Embryonic facial prominence (tissue), 1 donor: ENCODE results near the gene NKX2-4.
"Not testable (repeated sequence)": the region's sequence is repeated elsewhere in the genome, so short reads cannot be mapped to it uniquely, and the experiment has no call there.

ENCODE experiments used
- DNase-seq: peaks from one replicate; pipeline ENCODE4 v3.0.0-alpha.2; 2016; ENCODE audit errors: extremely low spot score

The NKX2-4 gene

GRCh38 chr20:21397341-21398108, at the start of gene NKX2-4:
NKX2-4 (minus strand) TSS chr20:21397526; CDS start chr20:21397399, 127 bp downstream.
- no peak for DNase-seq

- no peak for DNase-seq
Measured at GRCh38 chr20:21437816-21438215, 40.5 kb upstream of the NKX2-4 start.

DNA sequence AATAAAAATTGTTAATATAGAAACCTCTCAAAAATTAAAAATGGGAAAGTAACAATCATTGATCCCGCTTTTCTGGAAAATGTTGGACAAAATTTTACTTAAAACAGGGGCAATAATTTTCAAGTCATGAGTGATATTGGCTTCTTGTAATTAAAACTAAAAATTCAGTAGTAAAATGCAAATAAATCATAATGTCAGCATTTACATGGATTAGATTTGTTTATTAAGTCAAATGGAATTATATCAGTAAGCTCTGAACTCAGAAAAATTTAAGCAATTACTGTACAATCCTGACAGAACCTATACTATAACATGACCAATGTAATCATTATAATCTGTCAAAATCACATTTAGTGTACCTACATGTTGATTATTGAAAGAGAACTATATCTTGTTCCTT, 39.9 kb upstream of the NKX2-4 start:
- DNase-seq = no peak

DNA sequence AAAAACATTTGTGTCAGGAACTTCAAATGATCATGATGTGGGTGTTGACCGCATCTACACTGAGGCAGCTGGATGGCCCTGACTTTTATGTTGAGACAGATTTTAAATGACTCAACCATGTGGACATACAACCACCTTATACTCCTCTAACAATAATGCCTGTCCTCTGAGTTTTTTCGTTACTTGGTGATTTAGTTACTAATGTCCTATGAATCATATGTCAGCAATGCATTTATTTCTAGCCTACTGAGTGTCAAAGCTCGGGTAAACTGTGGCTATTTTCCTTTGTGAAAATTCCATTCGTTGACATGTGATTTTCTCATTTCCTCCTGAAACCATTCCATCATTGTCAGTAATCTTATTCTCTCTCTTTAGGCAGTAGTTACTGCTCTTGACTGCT, 38.9 kb upstream of the NKX2-4 start:
- DNase-seq = no peak

DNA sequence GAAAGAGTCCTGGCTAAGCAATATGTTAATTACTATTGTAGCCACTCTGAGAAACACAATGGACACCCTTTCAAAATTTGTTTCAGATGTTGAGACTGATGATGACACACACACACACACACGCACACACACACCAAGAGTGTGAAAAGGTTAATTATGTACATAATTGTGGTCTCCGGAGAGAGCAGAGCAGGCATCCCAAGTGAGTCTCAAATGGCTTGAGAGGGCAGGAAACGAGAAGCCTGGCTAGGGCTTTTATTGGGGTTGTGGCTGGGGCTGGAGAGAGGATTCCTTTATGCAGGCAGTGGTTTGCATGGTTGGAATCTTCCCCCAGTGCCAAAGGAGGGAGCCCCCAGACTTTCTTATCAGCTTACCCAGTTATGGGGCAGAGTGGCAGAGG, 38.2 kb upstream of the NKX2-4 start:
- DNase-seq = no peak

GRCh38 chr20:21433329-21433890, 36.1 kb upstream of the NKX2-4 start:
- DNase-seq = no peak

GRCh38 chr20:21432911-21433310, 35.6 kb upstream of the NKX2-4 start:
- DNase-seq = no peak

- no peak for DNase-seq
Measured at GRCh38 chr20:21430020-21430419, 32.7 kb upstream of the NKX2-4 start.

DNA sequence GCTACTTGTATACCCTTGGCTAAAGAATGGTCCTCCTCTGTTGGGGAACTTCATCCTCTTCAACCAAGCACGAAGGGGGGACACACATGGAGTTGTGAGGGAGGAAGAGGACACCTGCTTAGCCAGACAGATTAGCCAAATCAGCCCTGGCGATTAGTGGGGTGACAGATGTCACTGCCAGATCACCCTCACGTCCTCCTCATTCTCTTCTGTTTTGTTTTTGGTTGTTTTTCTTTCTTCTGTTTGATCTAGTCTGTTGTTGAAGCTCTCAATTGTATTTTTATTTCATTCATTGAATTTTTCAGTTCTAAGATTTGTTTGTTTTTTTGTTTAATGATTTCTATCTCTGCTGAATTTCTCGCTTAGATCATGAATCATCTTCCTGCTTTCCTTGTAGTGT, 27.5 kb upstream of the NKX2-4 start:
- DNase-seq = no peak

- DNase-seq = not testable (repeated sequence)
Measured at GRCh38 chr20:21423712-21424111, 26.4 kb upstream of the NKX2-4 start.

DNA sequence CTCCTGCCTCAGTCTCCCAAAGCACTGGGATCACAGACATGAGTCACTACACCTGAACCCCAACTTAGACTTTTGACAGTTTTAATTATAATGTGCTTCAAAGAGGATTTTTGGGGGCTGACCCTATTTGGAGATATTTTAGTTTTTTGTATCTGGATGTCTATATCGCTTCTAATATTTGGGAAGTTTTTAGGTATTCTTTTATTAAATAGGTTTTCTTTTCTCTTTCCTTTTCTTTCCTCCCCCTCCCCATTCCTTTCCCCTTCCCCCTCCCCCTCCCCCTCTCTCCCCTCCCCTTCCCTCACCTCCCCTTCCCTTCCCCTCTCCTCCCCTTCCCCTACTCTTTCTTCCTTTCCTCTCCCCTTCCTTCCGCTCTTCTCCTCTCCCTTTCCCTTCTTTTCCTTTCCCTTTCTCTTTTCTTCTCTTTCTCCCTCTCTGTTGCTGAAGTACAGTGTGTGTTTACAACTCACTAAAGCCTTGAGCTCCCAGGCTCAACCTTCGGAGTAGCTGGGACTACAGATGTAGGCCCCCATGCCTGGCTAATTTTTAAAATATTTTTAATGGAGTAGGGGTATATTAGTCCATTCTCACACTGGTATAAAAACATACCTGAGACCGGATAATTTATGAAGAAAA, 24.4 kb upstream of the NKX2-4 start:
- DNase-seq = no peak

GRCh38 chr20:21419147-21419546, 21.8 kb upstream of the NKX2-4 start:
- not testable (repeated sequence) for DNase-seq

- not testable (repeated sequence) for DNase-seq
Measured at GRCh38 chr20:21413996-21414395, 16.7 kb upstream of the NKX2-4 start.

DNA sequence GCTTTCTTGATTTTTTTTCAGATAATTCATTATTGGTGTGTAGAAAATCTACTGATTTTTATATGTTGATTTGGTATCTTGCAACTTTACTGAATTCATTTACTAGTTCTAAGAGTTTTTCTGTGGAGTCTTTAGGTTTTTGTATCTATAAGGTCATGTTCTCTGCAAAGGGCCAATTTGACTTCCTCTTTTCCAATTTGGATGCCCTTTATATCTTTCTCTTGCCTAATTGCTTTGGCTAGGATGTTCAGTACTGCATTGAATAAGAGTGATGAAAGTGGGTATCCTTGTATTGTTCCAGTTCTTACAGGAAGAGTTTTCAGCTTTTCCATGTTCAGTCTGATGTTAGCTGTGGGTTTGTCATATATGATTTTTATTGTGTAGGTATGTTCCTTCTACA, 14.4 kb upstream of the NKX2-4 start:
- no peak for DNase-seq

- no peak for DNase-seq
Measured at GRCh38 chr20:21399005-21399475, 1.7 kb upstream of the NKX2-4 start.

GRCh38 chr20:21398109-21399004, 1.0 kb upstream of the NKX2-4 start:
- DNase-seq = no peak

GRCh38 chr20:21396599-21397340, 556 bp downstream of the NKX2-4 start:
- no peak for DNase-seq

DNA sequence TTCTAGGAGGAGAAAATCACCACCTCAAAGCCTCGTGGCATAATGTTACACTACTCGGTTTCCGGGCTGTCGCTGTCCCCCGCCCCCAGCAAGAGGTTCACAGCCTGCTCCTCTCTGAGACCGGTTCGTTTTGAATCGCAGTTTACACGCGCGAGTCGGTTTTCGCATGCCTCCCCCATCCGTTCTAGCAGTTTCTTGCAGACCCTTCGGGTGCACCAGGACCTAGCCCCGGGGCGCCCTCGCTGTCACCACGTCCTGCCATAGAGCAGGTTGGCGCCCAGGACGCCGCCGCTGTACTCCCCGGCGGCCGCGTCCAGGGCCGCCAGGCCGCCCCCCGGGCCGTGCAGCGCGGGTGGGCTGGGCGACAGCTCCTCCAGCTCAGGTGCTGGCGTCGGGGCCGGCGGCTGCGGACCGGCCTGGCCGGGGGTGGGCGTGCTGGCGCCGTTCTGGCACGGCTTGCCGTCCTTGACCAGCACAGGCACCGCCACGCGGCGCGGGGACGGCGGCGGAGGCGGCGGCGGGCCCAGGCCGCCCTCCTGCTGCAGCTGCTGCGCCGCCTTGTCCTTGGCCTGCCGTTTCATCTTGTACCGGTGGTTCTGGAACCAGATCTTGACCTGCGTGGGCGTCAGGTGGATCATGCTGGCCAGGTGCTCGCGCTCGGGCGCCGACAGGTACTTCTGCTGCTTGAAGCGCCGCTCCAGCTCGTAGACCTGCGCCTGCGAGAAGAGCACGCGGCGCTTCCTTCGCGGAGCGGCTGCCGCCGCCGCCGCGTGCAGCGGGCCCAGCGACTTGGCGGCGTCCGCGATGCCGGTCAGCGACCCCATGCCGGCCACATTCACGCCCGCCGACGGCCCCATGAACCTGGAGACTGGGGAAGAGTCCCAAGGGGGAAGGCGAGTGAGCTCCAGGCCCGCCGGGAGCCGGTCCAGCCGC, 1.4 kb downstream of the NKX2-4 start:
- no peak for DNase-seq

DNA sequence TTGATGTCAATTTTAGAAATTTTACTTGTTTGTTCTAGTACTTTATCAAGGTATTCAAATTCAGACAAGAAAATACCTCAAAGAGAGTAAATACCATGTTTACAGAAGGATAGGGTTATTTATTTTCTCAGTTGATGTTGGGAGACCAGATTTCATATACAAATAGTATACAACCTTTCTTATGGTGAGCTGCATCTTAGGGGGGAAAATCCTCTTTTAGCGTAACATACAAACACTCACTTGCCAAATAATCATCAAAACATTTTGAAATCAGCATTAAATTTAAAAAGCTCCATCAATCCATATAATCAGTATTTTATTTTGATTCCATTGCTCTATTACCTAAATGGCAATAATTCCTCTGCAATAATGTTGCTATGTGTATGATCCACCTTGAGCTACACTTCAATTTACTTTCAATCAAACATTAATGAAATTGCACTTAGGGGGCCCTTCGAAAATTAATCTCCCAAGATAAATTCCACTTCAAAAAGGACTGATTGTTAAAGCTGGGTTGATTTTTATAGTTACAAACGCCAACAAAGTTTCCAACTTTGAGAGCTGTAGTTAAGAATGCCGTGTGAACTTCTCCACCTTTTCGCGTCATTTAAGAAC, 2.2 kb downstream of the NKX2-4 start:
- no peak for DNase-seq

GRCh38 chr20:21394551-21394950, 2.8 kb downstream of the NKX2-4 start:
- DNase-seq = no peak
